ENCODE data around the gene TCF23. TPM values are rescaled to one million over a fixed set of nuclear protein-coding genes. Genes with fewer than 3 reads are reported as not detected.

Gene TCF23
- total RNA-seq, 1 experiment from 2014 or later = 0.13 TPM

DNA sequence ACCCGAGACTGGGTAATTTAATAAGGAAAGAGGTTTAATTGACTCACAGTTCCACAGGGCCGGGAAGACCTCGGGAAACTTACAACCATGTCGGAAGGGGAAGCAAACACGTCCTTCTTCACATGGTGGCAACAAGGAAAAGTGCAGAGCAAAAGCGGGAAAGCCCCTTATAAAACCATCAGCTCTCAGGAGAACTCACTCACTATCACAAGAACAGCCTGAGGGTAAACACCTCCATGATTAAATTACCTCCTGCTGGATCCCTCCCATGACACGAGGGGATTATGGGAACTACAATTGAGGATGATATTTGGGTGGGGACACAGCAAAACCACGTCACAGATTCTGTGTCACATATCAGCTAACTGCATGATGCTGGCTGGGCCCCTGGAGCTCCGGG, 11.4 kb downstream of the TCF23 start:
- Mint-ChIP-seq H3K27ac (no peak overlapping the region), H3K9me3 (peaks cover 6% of the 10 kb centered on the region), H3K36me3 (peaks cover 5% of the 10 kb centered on the region; the same call in 1 of the 2 replicates), H3K4me1 (peaks cover 4% of the 10 kb centered on the region), H3K27me3 (ENCODE audit: low read depth) (no peaks in the 10 kb centered on the region), H3K4me3 (no peak overlapping the region)
- ATAC-seq (no peak), DNase-seq (ENCODE audit: low spot score) (no peak)
- TF ChIP-seq NR2C2 (CRISPR knock-in tag; IDR thresholded peaks at IDR 0.05) = no peak
- TF ChIP-seq, protein P1, sequence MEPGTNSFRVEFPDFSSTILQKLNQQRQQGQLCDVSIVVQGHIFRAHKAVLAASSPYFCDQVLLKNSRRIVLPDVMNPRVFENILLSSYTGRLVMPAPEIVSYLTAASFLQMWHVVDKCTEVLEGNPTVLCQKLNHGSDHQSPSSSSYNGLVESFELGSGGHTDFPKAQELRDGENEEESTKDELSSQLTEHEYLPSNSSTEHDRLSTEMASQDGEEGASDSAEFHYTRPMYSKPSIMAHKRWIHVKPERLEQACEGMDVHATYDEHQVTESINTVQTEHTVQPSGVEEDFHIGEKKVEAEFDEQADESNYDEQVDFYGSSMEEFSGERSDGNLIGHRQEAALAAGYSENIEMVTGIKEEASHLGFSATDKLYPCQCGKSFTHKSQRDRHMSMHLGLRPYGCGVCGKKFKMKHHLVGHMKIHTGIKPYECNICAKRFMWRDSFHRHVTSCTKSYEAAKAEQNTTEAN (CRISPR knock-in tag; IDR thresholded peaks at IDR 0.05) = no peak
- no peak for TF ChIP-seq ZBTB21 (CRISPR knock-in tag; IDR thresholded peaks at IDR 0.05; ENCODE audit: borderline replicate concordance)
- no peak for TF ChIP-seq CREM (CRISPR knock-in tag; IDR thresholded peaks at IDR 0.05)
- no peak for TF ChIP-seq ZNF232 (CRISPR knock-in tag; IDR thresholded peaks at IDR 0.05)
- TF ChIP-seq, protein P2, sequence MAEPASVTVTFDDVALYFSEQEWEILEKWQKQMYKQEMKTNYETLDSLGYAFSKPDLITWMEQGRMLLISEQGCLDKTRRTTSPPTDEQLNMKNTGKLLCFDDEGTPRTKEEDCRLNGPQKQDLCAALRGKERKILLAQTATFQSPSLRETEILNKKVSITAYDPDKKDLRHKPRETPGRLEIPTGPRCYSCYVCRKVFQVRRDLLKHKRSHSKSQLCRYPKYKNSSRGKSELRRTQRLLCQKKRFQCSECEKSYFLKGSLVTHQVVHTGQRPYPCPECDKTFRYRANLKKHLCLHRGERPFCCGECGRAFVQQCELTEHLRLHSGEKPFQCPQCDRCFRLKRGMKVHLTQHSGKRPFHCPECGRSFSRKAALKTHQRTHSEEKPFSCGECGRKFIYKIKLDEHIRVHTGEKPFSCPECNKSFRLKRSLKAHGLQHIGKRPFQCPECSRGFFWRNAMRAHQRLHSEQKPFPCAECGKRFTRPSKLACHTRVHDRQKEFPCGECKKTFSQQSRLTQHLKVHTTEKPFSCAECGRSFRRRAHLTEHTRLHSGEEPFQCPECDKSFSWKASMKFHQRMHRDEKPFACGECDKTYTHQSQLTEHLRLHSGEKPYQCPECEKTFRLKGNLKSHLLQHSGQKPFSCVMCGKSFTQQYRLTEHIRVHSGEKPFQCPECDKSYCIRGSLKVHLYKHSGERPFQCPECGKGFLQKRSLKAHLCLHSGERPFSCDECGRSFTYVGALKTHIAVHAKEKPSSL (CRISPR knock-in tag; conservative IDR thresholded peaks at IDR 0.05) = no peak
- TF ChIP-seq, protein P3, sequence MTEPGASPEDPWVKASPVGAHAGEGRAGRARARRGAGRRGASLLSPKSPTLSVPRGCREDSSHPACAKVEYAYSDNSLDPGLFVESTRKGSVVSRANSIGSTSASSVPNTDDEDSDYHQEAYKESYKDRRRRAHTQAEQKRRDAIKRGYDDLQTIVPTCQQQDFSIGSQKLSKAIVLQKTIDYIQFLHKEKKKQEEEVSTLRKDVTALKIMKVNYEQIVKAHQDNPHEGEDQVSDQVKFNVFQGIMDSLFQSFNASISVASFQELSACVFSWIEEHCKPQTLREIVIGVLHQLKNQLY (CRISPR knock-in tag; IDR thresholded peaks at IDR 0.05) = no peak
- TF ChIP-seq JUN (CRISPR knock-in tag; IDR thresholded peaks at IDR 0.05) = no peak
- TF ChIP-seq CREB1 (CRISPR knock-in tag; IDR thresholded peaks at IDR 0.05) = no peak
- TF ChIP-seq, protein P4, sequence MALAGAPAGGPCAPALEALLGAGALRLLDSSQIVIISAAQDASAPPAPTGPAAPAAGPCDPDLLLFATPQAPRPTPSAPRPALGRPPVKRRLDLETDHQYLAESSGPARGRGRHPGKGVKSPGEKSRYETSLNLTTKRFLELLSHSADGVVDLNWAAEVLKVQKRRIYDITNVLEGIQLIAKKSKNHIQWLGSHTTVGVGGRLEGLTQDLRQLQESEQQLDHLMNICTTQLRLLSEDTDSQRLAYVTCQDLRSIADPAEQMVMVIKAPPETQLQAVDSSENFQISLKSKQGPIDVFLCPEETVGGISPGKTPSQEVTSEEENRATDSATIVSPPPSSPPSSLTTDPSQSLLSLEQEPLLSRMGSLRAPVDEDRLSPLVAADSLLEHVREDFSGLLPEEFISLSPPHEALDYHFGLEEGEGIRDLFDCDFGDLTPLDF (CRISPR knock-in tag; IDR thresholded peaks at IDR 0.05) = no peak
- TF ChIP-seq, protein P5, sequence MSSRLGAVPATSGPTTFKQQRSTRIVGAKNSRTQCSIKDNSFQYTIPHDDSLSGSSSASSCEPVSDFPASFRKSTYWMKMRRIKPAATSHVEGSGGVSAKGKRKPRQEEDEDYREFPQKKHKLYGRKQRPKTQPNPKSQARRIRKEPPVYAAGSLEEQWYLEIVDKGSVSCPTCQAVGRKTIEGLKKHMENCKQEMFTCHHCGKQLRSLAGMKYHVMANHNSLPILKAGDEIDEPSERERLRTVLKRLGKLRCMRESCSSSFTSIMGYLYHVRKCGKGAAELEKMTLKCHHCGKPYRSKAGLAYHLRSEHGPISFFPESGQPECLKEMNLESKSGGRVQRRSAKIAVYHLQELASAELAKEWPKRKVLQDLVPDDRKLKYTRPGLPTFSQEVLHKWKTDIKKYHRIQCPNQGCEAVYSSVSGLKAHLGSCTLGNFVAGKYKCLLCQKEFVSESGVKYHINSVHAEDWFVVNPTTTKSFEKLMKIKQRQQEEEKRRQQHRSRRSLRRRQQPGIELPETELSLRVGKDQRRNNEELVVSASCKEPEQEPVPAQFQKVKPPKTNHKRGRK (CRISPR knock-in tag; IDR thresholded peaks at IDR 0.05; ENCODE audit: borderline replicate concordance) = no peak
- TF ChIP-seq CBFB (CRISPR knock-in tag; IDR thresholded peaks at IDR 0.05; ENCODE audit: low read depth) = no peak
- no peak for TF ChIP-seq IRF2 (CRISPR knock-in tag; IDR thresholded peaks at IDR 0.05; ENCODE audit: borderline replicate concordance, low read depth)
- POLR2A ChIA-PET = no interaction called here
- CTCF ChIA-PET = interaction anchor here (1.6 to 6.6 kb wide), 3 partner anchors 10 to 32 kb away, joined by 12 to 43 read pairs (median 16); no protein-coding TSS in a partner anchor

DNA sequence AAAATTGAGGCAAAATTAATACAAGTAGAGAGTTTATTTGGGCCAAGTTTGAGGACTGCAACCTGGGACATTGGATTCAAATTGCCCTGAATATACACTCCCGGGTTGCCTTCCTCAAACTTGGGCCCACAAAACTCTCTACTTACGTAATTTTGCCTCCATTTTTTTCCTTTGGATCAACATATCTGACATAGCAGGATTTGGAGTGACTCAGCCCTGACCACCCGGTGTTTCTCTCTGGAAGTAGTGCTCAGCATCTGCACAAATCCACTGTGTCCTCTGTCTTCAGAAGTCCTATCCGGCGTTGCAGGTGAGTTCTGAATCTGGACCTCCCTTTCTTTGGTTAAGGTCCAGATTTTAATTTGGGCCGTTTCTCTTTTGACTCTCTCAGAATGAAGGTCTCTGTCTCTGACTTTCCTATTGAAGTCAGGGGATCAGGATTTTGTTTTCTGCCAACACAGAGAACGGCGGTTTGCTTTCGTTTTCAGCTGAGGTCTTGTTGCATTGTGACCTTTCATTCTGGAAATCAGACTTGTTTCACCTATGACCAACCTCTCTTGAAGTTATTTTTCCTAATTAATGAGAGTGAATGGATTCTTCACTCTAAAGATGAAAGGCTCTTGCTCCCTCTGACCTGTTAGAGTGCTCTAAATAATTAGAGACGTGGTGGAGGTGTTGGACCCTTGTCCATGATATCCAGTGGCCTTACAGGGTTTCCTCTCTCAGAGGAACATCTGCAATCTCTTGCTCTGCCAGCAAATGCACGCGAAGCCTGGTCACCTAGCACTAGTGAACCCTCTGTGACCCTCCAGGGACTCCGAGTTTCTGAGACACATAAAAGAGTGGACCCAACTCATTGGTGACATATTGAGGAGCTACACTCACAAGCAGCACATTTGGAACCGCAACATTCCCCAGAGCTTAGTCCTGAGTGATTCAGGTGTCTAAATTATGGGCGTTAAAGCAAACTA, 13.6 kb downstream of the TCF23 start:
- H3K27me3 Mint-ChIP-seq (ENCODE audit: low read depth) = no peaks in the 10 kb centered on the region
- no peak overlapping the region for H3K4me3 Mint-ChIP-seq
- DNase-seq (ENCODE audit: low spot score) (no peak), ATAC-seq (no peak)
- no peak overlapping the region for H3K27ac Mint-ChIP-seq
- peaks cover 11% of the 10 kb centered on the region for H3K9me3 Mint-ChIP-seq
- H3K4me1 Mint-ChIP-seq = peaks cover 24% of the 10 kb centered on the region
- H3K36me3 Mint-ChIP-seq = peaks cover 9% of the 10 kb centered on the region; the same call in 1 of the 2 replicates
- ChIA-PET POLR2A (no interaction called here), CTCF (interaction anchor here (0.7 to 1.2 kb wide), 2 partner anchors 11 to 12 kb away, joined by 3 read pairs; no protein-coding TSS in a partner anchor)
- TF ChIP-seq ESRRA (CRISPR knock-in tag; IDR thresholded peaks at IDR 0.05; ENCODE audit: borderline replicate concordance) (no peak), HMGA2 (CRISPR knock-in tag; IDR thresholded peaks at IDR 0.05) (no peak), JAZF1 (CRISPR knock-in tag; IDR thresholded peaks at IDR 0.05) (no peak), GABPB1 (CRISPR knock-in tag; IDR thresholded peaks at IDR 0.05) (no peak), SOX15 (CRISPR knock-in tag; IDR thresholded peaks at IDR 0.05) (no peak), ZNF317 (CRISPR knock-in tag; IDR thresholded peaks at IDR 0.05; ENCODE audit: borderline replicate concordance, low read depth) (no peak)
- TF ChIP-seq, protein P6, sequence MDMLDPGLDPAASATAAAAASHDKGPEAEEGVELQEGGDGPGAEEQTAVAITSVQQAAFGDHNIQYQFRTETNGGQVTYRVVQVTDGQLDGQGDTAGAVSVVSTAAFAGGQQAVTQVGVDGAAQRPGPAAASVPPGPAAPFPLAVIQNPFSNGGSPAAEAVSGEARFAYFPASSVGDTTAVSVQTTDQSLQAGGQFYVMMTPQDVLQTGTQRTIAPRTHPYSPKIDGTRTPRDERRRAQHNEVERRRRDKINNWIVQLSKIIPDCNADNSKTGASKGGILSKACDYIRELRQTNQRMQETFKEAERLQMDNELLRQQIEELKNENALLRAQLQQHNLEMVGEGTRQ (CRISPR knock-in tag; IDR thresholded peaks at IDR 0.05) = no peak
- TF ChIP-seq, protein P7, sequence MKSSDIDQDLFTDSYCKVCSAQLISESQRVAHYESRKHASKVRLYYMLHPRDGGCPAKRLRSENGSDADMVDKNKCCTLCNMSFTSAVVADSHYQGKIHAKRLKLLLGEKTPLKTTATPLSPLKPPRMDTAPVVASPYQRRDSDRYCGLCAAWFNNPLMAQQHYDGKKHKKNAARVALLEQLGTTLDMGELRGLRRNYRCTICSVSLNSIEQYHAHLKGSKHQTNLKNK (CRISPR knock-in tag; IDR thresholded peaks at IDR 0.05) = no peak
- TF ChIP-seq, protein P8, sequence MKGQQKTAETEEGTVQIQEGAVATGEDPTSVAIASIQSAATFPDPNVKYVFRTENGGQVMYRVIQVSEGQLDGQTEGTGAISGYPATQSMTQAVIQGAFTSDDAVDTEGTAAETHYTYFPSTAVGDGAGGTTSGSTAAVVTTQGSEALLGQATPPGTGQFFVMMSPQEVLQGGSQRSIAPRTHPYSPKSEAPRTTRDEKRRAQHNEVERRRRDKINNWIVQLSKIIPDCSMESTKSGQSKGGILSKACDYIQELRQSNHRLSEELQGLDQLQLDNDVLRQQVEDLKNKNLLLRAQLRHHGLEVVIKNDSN (CRISPR knock-in tag; IDR thresholded peaks at IDR 0.05) = no peak
- TF ChIP-seq, protein P2 (CRISPR knock-in tag; conservative IDR thresholded peaks at IDR 0.05) = no peak
